Gastrocnemius medialis (tissue), 4 donors: ENCODE results near the gene GNAZ.

ENCODE experiments used
- POLR2A ChIP-seq, 2 donors: fragments of 450-650 bp; IDR thresholded peaks; one replicate each; pipeline ENCODE4 v1.6.1; 2017; ENCODE audit warnings: antibody characterized with exemption in 2 of 2, mild to moderate bottlenecking in 2 of 2, moderate library complexity in 2 of 2
- TF ChIP-seq, protein P1 (sequence below), 5 experiments: fragments of 450-650 bp in 3 of 5; fragments of 200-600 bp in 2 of 5; sonication (generic) in 2 of 5; IDR thresholded peaks in 4 of 5; conservative IDR thresholded peaks in 1 of 5; 1 replicate in 4 of 5; 2 replicates in 1 of 5; pipeline ENCODE4 v1.5.1; 2016 to 2019; ENCODE audit warnings: antibody characterized with exemption in 5 of 5, mild to moderate bottlenecking in 3 of 5, moderate library complexity in 3 of 5

DNA sequence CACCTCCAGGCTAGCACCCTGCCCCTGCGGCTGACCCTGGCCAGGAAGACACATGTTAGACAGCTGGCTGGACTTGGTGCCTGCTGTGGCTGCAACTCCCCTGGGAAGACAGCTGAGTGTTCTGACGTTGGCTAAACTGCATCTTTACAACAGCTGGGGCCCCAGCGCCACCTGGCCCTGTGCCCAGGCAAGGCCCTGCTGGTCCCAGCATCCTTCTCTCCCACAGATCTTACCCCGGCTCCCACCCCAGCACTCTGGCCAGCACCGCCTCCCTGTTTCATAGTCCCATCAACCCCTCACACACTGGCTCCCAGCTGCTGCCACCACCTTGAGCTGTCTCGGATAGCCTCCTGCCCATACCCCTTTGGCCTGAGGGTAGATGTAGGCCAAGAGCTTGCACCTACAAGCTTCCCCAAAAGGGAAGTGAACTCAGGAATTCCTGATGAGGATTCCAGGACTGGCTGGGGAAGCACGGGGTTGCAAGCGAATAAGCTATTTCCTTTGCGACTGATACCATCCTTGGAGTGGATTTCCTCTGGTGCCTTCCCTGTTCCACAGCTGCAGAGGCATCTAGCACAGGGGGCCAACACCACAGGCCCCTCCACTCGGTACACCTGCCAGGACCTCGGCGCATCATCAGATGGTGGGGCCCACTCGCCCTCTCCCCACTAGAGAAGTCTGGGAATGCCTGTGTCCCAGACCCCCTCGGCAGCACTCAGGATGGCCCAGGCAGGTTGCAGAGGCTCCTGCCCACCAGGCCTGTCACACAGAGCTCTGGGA lies 42.9 kb downstream of the GNAZ start:
- TF ChIP-seq, protein P1, sequence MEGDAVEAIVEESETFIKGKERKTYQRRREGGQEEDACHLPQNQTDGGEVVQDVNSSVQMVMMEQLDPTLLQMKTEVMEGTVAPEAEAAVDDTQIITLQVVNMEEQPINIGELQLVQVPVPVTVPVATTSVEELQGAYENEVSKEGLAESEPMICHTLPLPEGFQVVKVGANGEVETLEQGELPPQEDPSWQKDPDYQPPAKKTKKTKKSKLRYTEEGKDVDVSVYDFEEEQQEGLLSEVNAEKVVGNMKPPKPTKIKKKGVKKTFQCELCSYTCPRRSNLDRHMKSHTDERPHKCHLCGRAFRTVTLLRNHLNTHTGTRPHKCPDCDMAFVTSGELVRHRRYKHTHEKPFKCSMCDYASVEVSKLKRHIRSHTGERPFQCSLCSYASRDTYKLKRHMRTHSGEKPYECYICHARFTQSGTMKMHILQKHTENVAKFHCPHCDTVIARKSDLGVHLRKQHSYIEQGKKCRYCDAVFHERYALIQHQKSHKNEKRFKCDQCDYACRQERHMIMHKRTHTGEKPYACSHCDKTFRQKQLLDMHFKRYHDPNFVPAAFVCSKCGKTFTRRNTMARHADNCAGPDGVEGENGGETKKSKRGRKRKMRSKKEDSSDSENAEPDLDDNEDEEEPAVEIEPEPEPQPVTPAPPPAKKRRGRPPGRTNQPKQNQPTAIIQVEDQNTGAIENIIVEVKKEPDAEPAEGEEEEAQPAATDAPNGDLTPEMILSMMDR (IDR thresholded peaks at IDR 0.05 in 4 of 5, conservative IDR thresholded peaks at IDR 0.05 in 1 of 5) = no peak
- no peak for TF ChIP-seq POLR2A (IDR thresholded peaks at IDR 0.05)
